ENCODE data around the gene DNAJA4. TPM values are rescaled to one million over a fixed set of nuclear protein-coding genes. Genes with fewer than 3 reads are reported as not detected.

The DNAJA4 gene
- total and polyA plus RNA-seq, 2 of the 8 experiments (the other 6 are each of a cell fraction or from before 2014, with no cell fraction given): 3.6 to 6.2 TPM

GRCh38 chr15:78316283-78317083 is 52.1 kb downstream of the DNAJA4 start:
- Histone ChIP-seq H2BK15ac (ENCODE audit: low read length) (peak overlapping the region; percentile 89), H2BK120ac (replicated peaks; ENCODE audit: low read depth, low read length) (no peak overlapping the region), H3K9ac (replicated peaks in 1 of 4; ENCODE audit: extremely low read depth in 1 of 4, low read depth in 3 of 4, low read length in 3 of 4) (peak overlapping the region in 2 of 4 experiments; percentile 16 to 20; a peak in 2 of 7 replicates), H3K27me3 (replicated peaks in 1 of 4; ENCODE audit: control insufficient read depth in 3 of 4, extremely low read depth in 1 of 4, insufficient read depth in 3 of 4, low read length in 3 of 4) (no peaks in the 10 kb centered on the region), H4K5ac (ENCODE audit: insufficient read length, low read depth, low read length) (no peak overlapping the region), H2AK5ac (ENCODE audit: low read depth, low read length) (no peak overlapping the region), H3K14ac (ENCODE audit: insufficient read length) (no peak overlapping the region), H3K79me1 (ENCODE audit: low read depth, low read length) (no peaks in the 10 kb centered on the region), H4K20me1 (replicated peaks in 1 of 2; ENCODE audit: control insufficient read depth in 1 of 2, insufficient read depth in 2 of 2, low read length in 2 of 2) (no peaks in the 10 kb centered on the region), H3K4me2 (ENCODE audit: insufficient read depth in 1 of 2, low read depth in 2 of 2, low read length in 2 of 2) (peak overlapping the region in 1 of 2 experiments; percentile 10; a peak in 2 of 4 replicates), H3K18ac (ENCODE audit: extremely low read depth, low read length) (no peak overlapping the region), H3K36me3 (ENCODE audit: control insufficient read depth in 2 of 4, insufficient read depth in 4 of 4, low read length in 3 of 4) (no peaks in the 10 kb centered on the region), H2BK12ac (ENCODE audit: low read depth, low read length) (peak overlapping the region; percentile 88), H3K23ac (ENCODE audit: insufficient read length) (no peak overlapping the region), H2BK20ac (ENCODE audit: low read length) (no peak overlapping the region), H4K8ac (ENCODE audit: extremely low read depth, insufficient read depth, low read length) (peak overlapping the region; percentile 66; the same call in 1 of the 2 replicates), H3K79me2 (ENCODE audit: control insufficient read depth in 1 of 2, insufficient read depth in 2 of 2, low read length in 2 of 2) (no peaks in the 10 kb centered on the region), H3K23me2 (ENCODE audit: low read depth, low read length) (no peaks in the 10 kb centered on the region), H3K9me3 (ENCODE audit: insufficient read depth in 2 of 2, low read depth in 1 of 2, low read length in 1 of 2) (no peaks in the 10 kb centered on the region), H3K4me1 (replicated peaks in 1 of 4; ENCODE audit: control insufficient read depth in 3 of 4, insufficient read depth in 4 of 4, low read length in 3 of 4) (peaks cover 0 to 20% (median 14%) of the 10 kb centered on the region in 4 experiments; a peak in 6 of 7 replicates), H3K56ac (replicated peaks; ENCODE audit: insufficient read length, low read depth, low read length) (no peak overlapping the region), H2AFZ (ENCODE audit: low read length) (peak overlapping the region; percentile 77), H3K27ac (ENCODE audit: low read depth, low read length) (peak overlapping the region; percentile 23; the same call in 1 of the 2 replicates), H3K4ac (replicated peaks; ENCODE audit: insufficient read length, low read depth, low read length) (no peak overlapping the region), H3K4me3 (ENCODE audit: extremely low read depth in 1 of 4, insufficient read depth in 2 of 4, low read depth in 3 of 4, low read length in 4 of 4) (no peak overlapping the region), H2BK5ac (ENCODE audit: low read depth, low read length) (no peak overlapping the region), H4K91ac (replicated peaks; ENCODE audit: insufficient read length, low read length) (peak overlapping the region; percentile 26)
- ChIA-PET POLR2A (ENCODE audit: partially characterized antibody) (interaction anchor here (0.7 to 1.6 kb wide), 9 partner anchors 11 to 122 kb away, joined by 3 to 7 read pairs (median 3); partner anchors contain the start of gene CRABP1), CTCF (ENCODE audit: partially characterized antibody) (interaction anchor here (0.7 to 13.0 kb wide), 40 partner anchors 8 to 424 kb away, joined by 3 to 104 read pairs (median 4); partner anchors contain the start of genes CRABP1, IREB2 and SKIC8)
- FAIRE-seq (no peak), DNase-seq (ENCODE audit: low read depth in 1 of 2, low spot score in 2 of 2) (peak in 1 of 2 experiments; percentile 62)
- 57% methylated on average over 17 of the region's 17 CpGs; no CpG with 5 or more reads in 1 of the 2 experiments for WGBS, 2 experiments (ENCODE audit: extremely low coverage in 1 of 2, insufficient coverage in 1 of 2, insufficient read length in 1 of 2, insufficient replicate concordance in 2 of 2, low coverage in 1 of 2, low lambda C conversion rate in 2 of 2, missing lambda C conversion rate in 1 of 2)
- TF ChIP-seq POLR2A (IDR thresholded peaks at IDR 0.05; ENCODE audit: control extremely low read depth in 1 of 2, low read depth in 2 of 2, low read length in 2 of 2) (0 out of 3 replicates have a peak, but pooled peaks of 1 of the 2 experiments have one; percentile 28), POU5F1 (IDR thresholded peaks at IDR 0.05; ENCODE audit: low read depth, low read length) (no peak), HDAC2 (IDR thresholded peaks at IDR 0.05; ENCODE audit: borderline replicate concordance in 1 of 2, low read depth in 2 of 2, low read length in 2 of 2) (0 out of 4 replicates have a peak, but pooled peaks of 1 of the 2 experiments have one; percentile 20), TBP (IDR thresholded peaks at IDR 0.05; ENCODE audit: low read depth, low read length) (peak; percentile 77), TCF12 (IDR thresholded peaks at IDR 0.05; ENCODE audit: low read depth, low read length) (no peak), EGR1 (IDR thresholded peaks at IDR 0.05; ENCODE audit: borderline replicate concordance, low read depth, low read length) (no peak), RBBP5 (IDR thresholded peaks at IDR 0.05; ENCODE audit: borderline replicate concordance, low read depth, low read length) (peak; percentile 31; the same call in 1 of the 2 replicates), BCL11A (IDR thresholded peaks at IDR 0.05; ENCODE audit: low read depth in 2 of 2, low read length in 2 of 2) (no peak)
